Spleen (tissue), 11 donors: ENCODE results near the gene MOB3A. TPM values are rescaled to one million over a fixed set of nuclear protein-coding genes. Genes with fewer than 3 reads are reported as not detected.

Source experiments
- DNase-seq: peaks from one replicate; pipeline ENCODE4 v3.0.0-alpha.2; 2020
- H3K27ac ChIP-seq, 8 donors: fragments of 200-600 bp; sonication (generic) in 7 of 8; 1 replicate in 4 of 8; 2 replicates in 4 of 8; pipeline versions ENCODE4 v1.5.0 to v1.8.0; 2016 to 2021; ENCODE audit warnings: inconsistent platforms in 4 of 8, mild to moderate bottlenecking in 4 of 8, moderate library complexity in 1 of 8
- H3K27me3 ChIP-seq, 7 donors: fragments of 200-600 bp; sonication (generic) in 6 of 7; replicated peaks in 1 of 7; 1 replicate in 4 of 7; 2 replicates in 3 of 7; pipeline versions ENCODE4 v1.5.0 to v1.8.0; 2016 to 2021; ENCODE audit warnings: inconsistent platforms in 3 of 7, mild to moderate bottlenecking in 1 of 7
- H3K36me3 ChIP-seq, 6 donors: fragments of 200-600 bp; sonication (generic) in 5 of 6; 1 replicate in 4 of 6; 2 replicates in 2 of 6; pipeline versions ENCODE4 v1.5.0 to v1.8.0; 2016 to 2021; ENCODE audit warnings: inconsistent platforms in 2 of 6
- H3K4me1 ChIP-seq, 6 donors: fragments of 200-600 bp; sonication (generic) in 5 of 6; 1 replicate in 3 of 6; 2 replicates in 3 of 6; pipeline versions ENCODE4 v1.5.0 to v1.8.0; 2016 to 2021; ENCODE audit warnings: inconsistent platforms in 3 of 6
- H3K4me3 ChIP-seq, 8 donors: fragments of 200-600 bp; sonication (generic) in 7 of 8; 1 replicate in 4 of 8; 2 replicates in 4 of 8; pipeline versions ENCODE4 v1.5.0 to v1.8.0; 2016 to 2021; ENCODE audit warnings: inconsistent platforms in 4 of 8, mild to moderate bottlenecking in 4 of 8, moderate library complexity in 2 of 8
- H3K9me3 ChIP-seq, 8 donors: fragments of 200-600 bp; sonication (generic) in 7 of 8; 1 replicate in 4 of 8; 2 replicates in 4 of 8; pipeline versions ENCODE4 v1.5.0 to v1.8.0; 2016 to 2021; ENCODE audit warnings: inconsistent platforms in 4 of 8
- POLR2A ChIP-seq, 3 donors: fragments of 450-650 bp; IDR thresholded peaks; one replicate each; pipeline ENCODE4 v1.5.1; 2017; ENCODE audit warnings: antibody characterized with exemption in 3 of 3, mild to moderate bottlenecking in 1 of 3
- POLR2AphosphoS5 ChIP-seq, 3 donors: sonication (generic); formaldehyde crosslinking; IDR thresholded peaks; one replicate each; pipeline ENCODE4 v1.5.1; 2017; ENCODE audit warnings: antibody characterized with exemption in 3 of 3
- WGBS, 5 donors: extraction: QIAGEN DNeasy Blood & Tissue Kit in 3 of 5; methylation state at CpG; one replicate each; pipeline versions ENCODE4 v1.1.5 to v1.1.7; 2013 to 2018; 5-methylcytosine and 5-hydroxymethylcytosine counted together
- intact Hi-C: fragments of 100-400 bp; cut with DNase I; formaldehyde crosslinking; loops from one replicate; pipeline ENCODE4 v1.15.0; 2023; ENCODE audit warnings: low total_unique reads
- polyA plus RNA-seq, 3 donors: library from polyadenylated mRNA; stranded (reverse); fragments of 200-250 nt; gene quantifications; one replicate each; pipeline ENCODE4 v1.2.1, GENCODE V29; 2013
- total RNA-seq, 7 donors: library from RNA; depleted of rRNA in 3 of 7; stranded (reverse); fragments of >200 nt in 3 of 7; fragmentation: NEBNext Ultra II Directional in 4 of 7; extraction: Animal tissue kit (Norgen Biotek cat#: 25700) in 4 of 7; gene quantifications; one replicate each; pipeline versions ENCODE4 v1.1.0 to v1.2.1, GENCODE V29; 2016 to 2021
- TF ChIP-seq, protein P1 (sequence below), 11 experiments: fragments of 200-600 bp in 7 of 11; fragments of 450-650 bp in 4 of 11; sonication (generic) in 4 of 11; IDR thresholded peaks in 8 of 11; conservative IDR thresholded peaks in 3 of 11; 1 replicate in 7 of 11; 2 replicates in 4 of 11; pipeline versions ENCODE4 v1.4.0 to v1.8.0; 2016 to 2021; ENCODE audit warnings: antibody characterized with exemption in 11 of 11, inconsistent platforms in 4 of 11, mild to moderate bottlenecking in 1 of 11
- donor health status: healthy with polysubstance abuse.
- donor health status: DM: no; HTN: no; CAD: no; lungs with moderate emphysema.
- donor health status: DM: no; HTN: no; CAD: no.
- donor health status: Bipolar disorder and iron deficiency.
- donor health status: healthy.
- donor health status: DM: no; HTN: no; CAD: no.
- donor health status: DM: yes; HTN: yes; CAD: no.

Gene MOB3A
- total and polyA plus RNA-seq, 10 donors = 24.2 to 161 (median 103) TPM

DNA sequence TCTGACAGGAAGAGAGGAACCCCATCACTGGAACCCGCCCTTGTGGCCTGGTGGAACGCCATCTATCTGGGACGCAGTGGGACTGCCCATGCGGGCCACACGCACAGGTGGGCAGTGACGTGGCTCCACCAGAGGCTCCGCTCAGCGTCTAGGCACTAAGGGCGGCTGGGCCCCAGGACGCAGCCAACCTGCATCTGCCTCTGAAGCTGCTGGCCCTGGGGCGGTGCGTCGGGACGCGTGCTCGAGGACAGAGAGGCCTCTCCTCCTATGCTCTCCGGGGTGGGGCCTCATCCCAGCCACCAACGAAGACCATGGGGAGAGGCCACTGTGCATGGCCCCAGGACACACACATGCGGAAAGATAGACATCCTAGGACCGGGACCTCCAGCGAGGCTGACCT is 18.7 kb upstream of the MOB3A start:
- no peak overlapping the region for H3K4me3 ChIP-seq
- WGBS, 5 donors = 88 to 96% (median 94%) methylated on average over 9 to 21 of the region's 21 CpGs
- intact Hi-C loops = no loop called here
- peaks cover 0 to 16% (median 2%) of the 10 kb centered on the region in 6 donors for H3K4me1 ChIP-seq
- H3K27ac ChIP-seq = no peak overlapping the region
- no peaks in the 10 kb centered on the region for H3K9me3 ChIP-seq
- TF ChIP-seq POLR2AphosphoS5 (IDR thresholded peaks at IDR 0.05) = peak in 1 of 3 donors; percentile 39
- TF ChIP-seq, protein P1, sequence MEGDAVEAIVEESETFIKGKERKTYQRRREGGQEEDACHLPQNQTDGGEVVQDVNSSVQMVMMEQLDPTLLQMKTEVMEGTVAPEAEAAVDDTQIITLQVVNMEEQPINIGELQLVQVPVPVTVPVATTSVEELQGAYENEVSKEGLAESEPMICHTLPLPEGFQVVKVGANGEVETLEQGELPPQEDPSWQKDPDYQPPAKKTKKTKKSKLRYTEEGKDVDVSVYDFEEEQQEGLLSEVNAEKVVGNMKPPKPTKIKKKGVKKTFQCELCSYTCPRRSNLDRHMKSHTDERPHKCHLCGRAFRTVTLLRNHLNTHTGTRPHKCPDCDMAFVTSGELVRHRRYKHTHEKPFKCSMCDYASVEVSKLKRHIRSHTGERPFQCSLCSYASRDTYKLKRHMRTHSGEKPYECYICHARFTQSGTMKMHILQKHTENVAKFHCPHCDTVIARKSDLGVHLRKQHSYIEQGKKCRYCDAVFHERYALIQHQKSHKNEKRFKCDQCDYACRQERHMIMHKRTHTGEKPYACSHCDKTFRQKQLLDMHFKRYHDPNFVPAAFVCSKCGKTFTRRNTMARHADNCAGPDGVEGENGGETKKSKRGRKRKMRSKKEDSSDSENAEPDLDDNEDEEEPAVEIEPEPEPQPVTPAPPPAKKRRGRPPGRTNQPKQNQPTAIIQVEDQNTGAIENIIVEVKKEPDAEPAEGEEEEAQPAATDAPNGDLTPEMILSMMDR (IDR thresholded peaks at IDR 0.05 in 8 of 11, conservative IDR thresholded peaks at IDR 0.05 in 3 of 11) = no peak
- no peak for TF ChIP-seq POLR2A (IDR thresholded peaks at IDR 0.05)
- no peaks in the 10 kb centered on the region for H3K27me3 ChIP-seq
- no peak for DNase-seq
- H3K36me3 ChIP-seq = peaks cover 5 to 100% (median 99%) of the 10 kb centered on the region in 6 donors

DNA sequence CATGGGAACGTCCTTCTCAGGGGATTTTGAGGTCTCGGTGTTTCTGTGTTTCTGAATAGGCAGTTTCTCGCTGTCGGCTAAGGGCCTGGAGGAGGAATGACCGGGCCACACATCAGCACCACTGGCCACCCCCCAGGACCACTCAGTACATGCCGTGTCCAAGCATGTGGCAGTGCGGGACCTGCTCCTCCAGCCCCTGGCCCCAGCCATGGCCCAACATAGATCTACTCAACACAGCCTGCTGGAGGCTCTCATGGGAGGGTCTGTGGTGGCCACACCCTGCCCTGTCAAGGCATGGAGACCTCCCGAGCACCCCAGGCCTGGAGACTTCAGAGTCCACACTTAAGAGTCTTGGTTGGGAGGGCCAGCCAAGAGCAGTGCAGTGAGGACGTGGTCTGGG is 18.1 kb upstream of the MOB3A start:
- no peaks in the 10 kb centered on the region for H3K9me3 ChIP-seq

DNA sequence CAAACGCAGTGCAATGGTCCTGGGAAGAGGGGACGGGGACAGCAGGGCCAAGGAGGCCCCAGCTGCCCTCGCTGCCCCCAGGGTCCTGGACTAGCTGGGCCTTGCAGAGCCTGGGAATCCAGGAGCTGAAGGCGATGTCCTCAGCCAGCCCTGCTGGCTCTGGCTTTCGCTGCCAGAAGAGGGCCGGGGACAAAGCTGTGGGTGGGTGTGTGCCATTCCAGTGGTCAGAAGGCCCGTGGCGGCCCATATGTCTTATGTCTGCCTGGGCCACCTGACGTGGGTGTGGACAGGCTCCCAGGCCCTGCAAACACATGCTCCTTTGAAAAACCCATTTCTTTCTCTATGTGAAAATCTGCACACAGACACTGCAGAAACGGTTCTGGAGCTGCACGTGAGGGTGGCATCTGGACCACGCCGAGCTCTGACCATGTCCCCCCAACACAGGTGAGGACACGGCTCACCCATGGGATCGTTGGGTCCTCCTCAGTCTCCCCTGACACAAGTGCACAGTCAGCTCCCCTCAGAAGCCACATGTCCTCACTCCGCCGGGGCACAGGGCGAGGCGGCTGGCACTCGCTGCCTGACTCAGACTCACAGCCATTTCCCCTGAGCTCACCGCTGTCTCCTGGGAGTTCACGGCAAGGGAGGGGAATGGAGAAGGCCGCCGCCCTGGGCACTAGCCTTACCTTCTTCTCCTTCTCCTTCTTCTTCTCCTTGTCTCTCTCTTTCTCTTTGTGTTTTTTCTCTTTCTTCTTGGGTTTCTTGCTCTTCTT is 17.5 kb upstream of the MOB3A start:
- H3K27me3 ChIP-seq = no peaks in the 10 kb centered on the region
- H3K4me1 ChIP-seq = peaks cover 0 to 16% (median 2%) of the 10 kb centered on the region in 6 donors
- no peak for DNase-seq
- WGBS, 5 donors = 87 to 96% (median 89%) methylated on average over 16 to 24 of the region's 24 CpGs
- TF ChIP-seq POLR2A (IDR thresholded peaks at IDR 0.05) (no peak), POLR2AphosphoS5 (IDR thresholded peaks at IDR 0.05) (peak in 1 of 3 donors; percentile 50)
- no peaks in the 10 kb centered on the region for H3K9me3 ChIP-seq
- H3K4me3 ChIP-seq = no peak overlapping the region
- intact Hi-C loops = no loop called here
- H3K36me3 ChIP-seq = peaks cover 5 to 100% (median 100%) of the 10 kb centered on the region in 6 donors
- peak overlapping the region in 1 of 8 donors; percentile 63 for H3K27ac ChIP-seq

More for the DNA sequence above, 18.1 kb upstream of the MOB3A start:
- Histone ChIP-seq H3K4me3 (no peak overlapping the region), H3K36me3 (peaks cover 5 to 100% (median 100%) of the 10 kb centered on the region in 6 donors), H3K4me1 (peaks cover 0 to 16% (median 2%) of the 10 kb centered on the region in 6 donors), H3K27ac (no peak overlapping the region), H3K27me3 (no peaks in the 10 kb centered on the region)
- TF ChIP-seq POLR2A (IDR thresholded peaks at IDR 0.05) = no peak
- TF ChIP-seq, protein P1 (IDR thresholded peaks at IDR 0.05 in 8 of 11, conservative IDR thresholded peaks at IDR 0.05 in 3 of 11) = no peak
- no peak for TF ChIP-seq POLR2AphosphoS5 (IDR thresholded peaks at IDR 0.05)
- DNase-seq = no peak
- intact Hi-C loops = no loop called here
- 90 to 96% (median 91%) methylated on average over 8 to 9 of the region's 9 CpGs for WGBS, 5 donors

DNA sequence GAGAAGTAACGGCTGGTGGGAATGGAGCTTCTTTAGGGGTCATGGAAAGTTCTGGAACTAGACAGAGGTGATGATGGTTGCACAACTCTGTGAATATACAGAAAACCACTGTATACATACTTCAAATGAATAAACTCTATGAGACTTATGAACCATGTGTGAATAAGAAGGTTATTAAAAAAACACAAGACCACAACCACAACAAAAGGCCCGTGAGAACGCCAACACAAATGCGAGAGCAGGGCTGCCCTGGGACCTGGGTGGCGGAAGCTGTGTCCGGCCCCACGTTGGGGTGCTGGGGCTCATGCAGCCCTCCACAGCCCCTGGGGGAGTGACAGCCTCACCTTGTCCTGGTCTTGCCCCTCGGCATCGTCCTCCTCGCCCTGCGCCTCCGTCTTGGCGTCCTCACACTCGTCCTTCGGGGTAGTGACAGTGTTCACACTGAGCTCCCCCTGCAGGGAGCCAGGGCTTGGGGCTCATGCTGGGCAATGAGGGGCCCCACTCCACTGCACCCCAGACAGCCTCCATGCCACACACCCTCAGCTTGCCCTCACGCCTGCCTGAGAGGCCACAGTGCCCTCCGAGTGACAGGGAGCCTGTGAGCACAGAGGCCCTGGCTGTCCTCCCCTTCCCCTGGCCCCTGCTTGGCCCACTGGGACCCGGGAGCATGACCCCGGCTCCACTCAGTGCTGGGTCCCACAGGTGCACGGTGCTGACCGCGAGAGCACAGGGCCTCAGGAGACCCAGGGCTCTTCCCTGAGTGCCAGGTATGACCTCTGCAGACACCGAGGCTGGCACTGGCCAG is 16.6 kb upstream of the MOB3A start:
- no peak for DNase-seq
- Histone ChIP-seq H3K27ac (peak overlapping the region in 2 of 8 donors; percentile 21 to 63), H3K4me3 (no peak overlapping the region), H3K27me3 (no peaks in the 10 kb centered on the region), H3K36me3 (peaks cover 5 to 100% (median 99%) of the 10 kb centered on the region in 6 donors), H3K4me1 (peaks cover 0 to 16% (median 2%) of the 10 kb centered on the region in 6 donors), H3K9me3 (no peaks in the 10 kb centered on the region)
- WGBS, 5 donors = 72 to 91% (median 83%) methylated on average over 15 to 23 of the region's 23 CpGs
- intact Hi-C loops = no loop called here
- TF ChIP-seq POLR2AphosphoS5 (IDR thresholded peaks at IDR 0.05) = peak in 1 of 3 donors; percentile 61
- TF ChIP-seq POLR2A (IDR thresholded peaks at IDR 0.05) = no peak
- TF ChIP-seq, protein P1 (IDR thresholded peaks at IDR 0.05 in 8 of 11, conservative IDR thresholded peaks at IDR 0.05 in 3 of 11) = no peak
